Measurements from ENCODE around the gene GALNT9. TPM values are rescaled to one million over a fixed set of nuclear protein-coding genes. Genes with fewer than 3 reads are reported as not detected.

The GALNT9 gene
- total and polyA plus RNA-seq, 7 experiments from 2014 or later = not detected

DNA sequence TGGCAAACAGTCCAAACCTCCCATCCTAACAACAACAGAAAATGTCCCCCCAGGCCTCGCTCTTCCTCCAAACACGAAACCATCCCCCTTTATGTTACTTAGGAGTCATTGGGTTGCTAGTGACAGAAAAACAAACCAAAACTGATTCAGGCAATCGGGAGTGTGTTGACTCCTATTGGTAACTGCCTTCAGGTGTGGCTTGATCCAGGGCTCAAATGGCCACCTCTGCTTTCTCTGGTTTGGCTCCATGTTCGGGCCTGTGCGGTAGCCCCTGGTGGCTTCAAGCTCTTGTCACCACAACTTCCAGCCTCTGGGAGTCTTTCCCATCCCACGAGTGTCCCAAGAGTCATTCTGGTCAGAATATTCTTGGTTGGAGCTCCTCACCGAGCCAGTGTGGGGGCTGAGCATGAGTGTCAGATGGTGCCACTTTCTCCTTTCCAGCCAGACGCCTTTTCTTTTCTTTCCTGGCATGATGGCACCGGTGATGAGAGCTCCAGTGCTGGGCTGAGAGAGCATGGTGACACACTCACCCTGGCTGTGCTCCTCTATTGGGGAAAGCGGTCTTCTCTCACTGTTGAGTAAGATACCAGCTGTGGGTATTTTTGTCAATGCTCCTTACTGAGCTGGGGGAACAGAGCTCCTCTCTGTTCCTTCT lies 146.6 kb downstream of the GALNT9 start:
- H3K4me3 Mint-ChIP-seq = peak overlapping the region in 2 of 10 donors; percentile 27 to 41

DNA sequence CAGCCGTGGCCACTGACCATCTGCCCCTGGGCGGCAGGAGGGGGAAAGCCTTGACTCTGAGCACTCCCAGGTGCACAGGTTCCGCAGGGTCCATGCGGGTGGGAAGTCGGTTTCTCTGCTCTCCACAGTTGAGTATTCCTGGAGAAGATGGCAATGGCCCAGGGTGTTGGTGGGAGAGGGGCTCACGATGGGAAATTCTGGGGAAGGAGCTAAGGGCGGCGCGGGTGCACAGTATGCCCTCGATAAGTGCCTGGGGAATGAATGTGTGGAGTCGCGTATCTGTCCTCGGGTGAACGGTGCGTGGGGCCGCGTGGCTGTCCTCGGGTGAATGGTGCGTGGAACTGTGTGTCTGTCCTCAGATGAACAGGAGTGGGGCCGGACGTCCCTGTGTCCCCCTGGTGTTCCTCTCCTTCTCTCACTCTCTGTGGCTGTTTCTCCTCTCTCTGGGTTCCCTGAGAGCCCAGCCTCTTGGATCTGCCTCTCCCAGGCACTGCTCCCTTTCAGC lies 147.1 kb downstream of the GALNT9 start:
- ATAC-seq (no peak), DNase-seq (no peak)
- Histone ChIP-seq H3K27me3 (ENCODE audit: control insufficient read depth in 2 of 2, insufficient read depth in 2 of 2, low read length in 2 of 2) (no peaks in the 10 kb centered on the region), H3K9me3 (ENCODE audit: control insufficient read depth in 2 of 3, low read length in 3 of 3) (peaks cover 0 to 21% (median 6%) of the 10 kb centered on the region in 3 experiments), H3K4me1 (ENCODE audit: control insufficient read depth in 2 of 2, insufficient read depth in 2 of 2, low read length in 2 of 2) (peaks cover 13 to 36% of the 10 kb centered on the region in 2 donors), H3K36me3 (ENCODE audit: control insufficient read depth in 2 of 3, insufficient read depth in 3 of 3, low read length in 3 of 3) (no peaks in the 10 kb centered on the region), H3K4me3 (ENCODE audit: low read length) (no peak overlapping the region), H3K27ac (ENCODE audit: low read depth, low read length) (no peak overlapping the region)
- H3K36me3 Mint-ChIP-seq = peaks cover 0 to 15% (median 8%) of the 10 kb centered on the region in 5 donors
- POLR2A ChIA-PET = no interaction called here
- peak overlapping the region in 3 of 9 donors; percentile 32 to 59 (median 52) for H3K27ac Mint-ChIP-seq
- intact Hi-C loops (cut with micrococcal nuclease) = no loop called here
- CTCF ChIA-PET = interaction anchor here (0.6 kb wide), 1 partner anchor 102 kb away, joined by 3 read pairs; no protein-coding TSS in a partner anchor
- H3K27me3 Mint-ChIP-seq = peaks cover 0 to 19% (median 0%) of the 10 kb centered on the region in 5 donors
- H3K4me1 Mint-ChIP-seq = peaks cover 18 to 81% (median 53%) of the 10 kb centered on the region in 7 donors
- peaks cover 0 to 36% (median 19%) of the 10 kb centered on the region in 11 donors for H3K9me3 Mint-ChIP-seq
- H3K4me3 Mint-ChIP-seq = peak overlapping the region in 1 of 10 donors; percentile 27

More for the DNA sequence above, 146.6 kb downstream of the GALNT9 start:
- ChIA-PET POLR2A (interaction anchor here (0.6 kb wide), 1 partner anchor 87 kb away, joined by 3 read pairs; no protein-coding TSS in a partner anchor), CTCF (interaction anchor here (0.6 kb wide), 1 partner anchor 102 kb away, joined by 3 read pairs; no protein-coding TSS in a partner anchor)
- H3K27me3 Mint-ChIP-seq = peaks cover 0 to 19% (median 0%) of the 10 kb centered on the region in 5 donors
- H3K9me3 Mint-ChIP-seq = peaks cover 0 to 39% (median 19%) of the 10 kb centered on the region in 11 donors
- Histone ChIP-seq H3K9me3 (ENCODE audit: control insufficient read depth in 2 of 3, low read length in 3 of 3) (peaks cover 0 to 27% (median 6%) of the 10 kb centered on the region in 3 experiments), H3K36me3 (ENCODE audit: control insufficient read depth in 2 of 3, insufficient read depth in 3 of 3, low read length in 3 of 3) (no peaks in the 10 kb centered on the region), H3K4me1 (ENCODE audit: control insufficient read depth in 2 of 2, insufficient read depth in 2 of 2, low read length in 2 of 2) (peaks cover 13 to 37% of the 10 kb centered on the region in 2 donors), H3K27me3 (ENCODE audit: control insufficient read depth in 2 of 2, insufficient read depth in 2 of 2, low read length in 2 of 2) (no peaks in the 10 kb centered on the region), H3K4me3 (ENCODE audit: low read length) (no peak overlapping the region), H3K27ac (ENCODE audit: low read depth, low read length) (no peak overlapping the region)
- no peak for DNase-seq
- intact Hi-C loops (cut with micrococcal nuclease) = no loop called here
- peaks cover 18 to 84% (median 58%) of the 10 kb centered on the region in 7 donors for H3K4me1 Mint-ChIP-seq
- H3K27ac Mint-ChIP-seq = peak overlapping the region in 5 of 9 donors; percentile 14 to 59 (median 28)
- peaks cover 0 to 17% (median 8%) of the 10 kb centered on the region in 5 donors for H3K36me3 Mint-ChIP-seq
- ATAC-seq = no peak

DNA sequence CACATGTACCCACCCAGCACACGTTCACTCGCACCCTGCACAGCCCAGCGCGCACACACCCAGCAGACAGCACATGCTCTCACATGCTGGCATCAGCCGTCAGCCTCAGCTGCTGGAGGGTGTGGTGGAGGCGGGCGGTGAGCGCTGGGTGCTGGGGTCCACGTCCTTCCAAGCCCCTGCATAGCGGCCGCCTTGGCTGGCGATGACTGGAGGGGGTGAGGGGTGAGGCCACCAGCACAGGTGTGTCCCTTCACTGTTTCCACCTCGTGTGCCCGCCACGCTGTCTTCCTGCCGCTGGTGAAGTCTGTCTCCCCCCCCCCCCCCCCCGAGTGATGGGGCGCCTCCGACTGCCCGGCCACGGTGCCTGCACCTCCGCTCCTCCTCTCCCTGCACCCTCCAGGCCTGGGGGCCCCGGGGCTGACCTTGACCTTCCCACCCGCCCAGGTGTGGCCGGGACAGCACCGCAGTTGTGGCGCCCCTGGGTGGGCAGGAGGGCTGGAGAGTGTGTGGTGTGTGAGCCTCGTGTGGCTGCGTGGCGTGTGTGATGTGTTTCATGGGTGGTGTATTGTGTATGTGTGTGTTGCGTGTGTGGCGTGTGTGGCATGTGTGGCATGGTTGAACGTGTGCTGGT lies 147.7 kb downstream of the GALNT9 start:
- Mint-ChIP-seq H3K27ac (peak overlapping the region in 3 of 9 donors; percentile 25 to 67 (median 59)), H3K27me3 (peaks cover 0 to 19% (median 0%) of the 10 kb centered on the region in 5 donors), H3K9me3 (peaks cover 0 to 36% (median 19%) of the 10 kb centered on the region in 11 donors), H3K4me3 (peak overlapping the region in 3 of 10 donors; percentile 19 to 58 (median 27)), H3K4me1 (peaks cover 20 to 77% (median 52%) of the 10 kb centered on the region in 7 donors), H3K36me3 (peaks cover 0 to 15% (median 8%) of the 10 kb centered on the region in 5 donors)
- intact Hi-C loops (cut with micrococcal nuclease) = no loop called here
- H3K4me1 ChIP-seq (ENCODE audit: control insufficient read depth in 2 of 2, insufficient read depth in 2 of 2, low read length in 2 of 2) = peaks cover 13 to 31% of the 10 kb centered on the region in 2 donors
- no peak for ATAC-seq
- H3K36me3 ChIP-seq (ENCODE audit: control insufficient read depth in 2 of 3, insufficient read depth in 3 of 3, low read length in 3 of 3) = no peaks in the 10 kb centered on the region
- CTCF ChIA-PET = interaction anchor here (0.6 kb wide), 1 partner anchor 103 kb away, joined by 3 read pairs; no protein-coding TSS in a partner anchor
- no peak overlapping the region for H3K4me3 ChIP-seq (ENCODE audit: low read length)
- POLR2A ChIA-PET = no interaction called here
- H3K27me3 ChIP-seq (ENCODE audit: control insufficient read depth in 2 of 2, insufficient read depth in 2 of 2, low read length in 2 of 2) = no peaks in the 10 kb centered on the region
- H3K9me3 ChIP-seq (ENCODE audit: control insufficient read depth in 2 of 3, low read length in 3 of 3) = peaks cover 0 to 16% (median 6%) of the 10 kb centered on the region in 3 experiments
- H3K27ac ChIP-seq (ENCODE audit: low read depth, low read length) = no peak overlapping the region
- DNase-seq = no peak

DNA sequence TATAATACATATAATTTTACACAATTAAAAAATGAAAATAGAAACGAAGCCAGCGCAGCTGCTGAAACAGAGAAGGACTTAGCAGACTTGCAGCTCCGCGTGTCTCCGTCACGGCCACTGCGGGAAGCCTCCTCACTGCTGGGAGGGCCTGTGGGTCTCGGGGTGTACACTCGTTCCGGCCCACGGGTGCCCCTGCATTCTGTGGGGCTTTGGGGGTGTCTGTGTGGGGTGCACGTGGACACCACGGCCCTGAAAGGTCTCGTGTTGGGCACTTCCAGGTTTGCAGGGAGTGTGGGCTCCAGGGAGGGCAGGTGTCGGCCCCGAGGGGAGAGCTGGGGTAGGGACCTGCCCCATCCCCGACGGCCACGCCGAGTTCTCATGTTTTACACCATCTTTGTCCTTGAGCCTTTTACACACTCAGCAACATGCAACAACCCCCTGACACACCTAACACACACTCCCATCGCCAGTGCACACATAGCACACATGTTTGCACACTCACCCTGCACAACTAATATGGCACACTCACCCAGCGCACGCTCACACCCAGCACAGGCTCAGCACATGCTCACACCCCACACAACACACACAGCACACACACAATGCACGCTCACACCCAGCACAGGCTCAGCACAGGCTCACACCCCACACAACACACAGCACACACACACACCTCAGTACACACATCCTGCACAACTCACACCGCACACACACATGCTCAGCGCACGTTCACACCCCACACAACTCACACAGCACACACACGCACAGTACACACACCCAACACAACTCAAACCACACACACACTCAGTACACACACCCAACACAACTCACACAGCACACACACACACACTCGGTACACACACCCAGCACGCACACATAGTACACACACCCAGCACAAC lies 148.5 kb downstream of the GALNT9 start:
- intact Hi-C loops (cut with micrococcal nuclease) = no loop called here
- Histone ChIP-seq H3K9me3 (ENCODE audit: control insufficient read depth in 2 of 3, low read length in 3 of 3) (peaks cover 0 to 16% (median 6%) of the 10 kb centered on the region in 3 experiments), H3K4me1 (ENCODE audit: control insufficient read depth in 2 of 2, insufficient read depth in 2 of 2, low read length in 2 of 2) (peaks cover 10 to 23% of the 10 kb centered on the region in 2 donors), H3K36me3 (ENCODE audit: control insufficient read depth in 2 of 3, insufficient read depth in 3 of 3, low read length in 3 of 3) (no peaks in the 10 kb centered on the region), H3K27ac (ENCODE audit: low read depth, low read length) (no peak overlapping the region), H3K27me3 (ENCODE audit: control insufficient read depth in 2 of 2, insufficient read depth in 2 of 2, low read length in 2 of 2) (no peaks in the 10 kb centered on the region), H3K4me3 (ENCODE audit: low read length) (no peak overlapping the region)
- peaks cover 0 to 15% (median 6%) of the 10 kb centered on the region in 5 donors for H3K36me3 Mint-ChIP-seq
- CTCF ChIA-PET = interaction anchor here (0.7 kb wide), 1 partner anchor 199 kb away, joined by 3 read pairs; no protein-coding TSS in a partner anchor
- DNase-seq = no peak
- no peak for ATAC-seq
- H3K9me3 Mint-ChIP-seq = peaks cover 0 to 31% (median 17%) of the 10 kb centered on the region in 11 donors
- POLR2A ChIA-PET = interaction anchor here (3.4 kb wide), 1 partner anchor 8 kb away, joined by 43 read pairs; no protein-coding TSS in a partner anchor
- peak overlapping the region in 2 of 10 donors; percentile 19 to 58 for H3K4me3 Mint-ChIP-seq
- peak overlapping the region in 2 of 9 donors; percentile 25 to 67 for H3K27ac Mint-ChIP-seq
- H3K4me1 Mint-ChIP-seq = peaks cover 20 to 69% (median 44%) of the 10 kb centered on the region in 7 donors
- peaks cover 0 to 18% (median 0%) of the 10 kb centered on the region in 5 donors for H3K27me3 Mint-ChIP-seq

DNA sequence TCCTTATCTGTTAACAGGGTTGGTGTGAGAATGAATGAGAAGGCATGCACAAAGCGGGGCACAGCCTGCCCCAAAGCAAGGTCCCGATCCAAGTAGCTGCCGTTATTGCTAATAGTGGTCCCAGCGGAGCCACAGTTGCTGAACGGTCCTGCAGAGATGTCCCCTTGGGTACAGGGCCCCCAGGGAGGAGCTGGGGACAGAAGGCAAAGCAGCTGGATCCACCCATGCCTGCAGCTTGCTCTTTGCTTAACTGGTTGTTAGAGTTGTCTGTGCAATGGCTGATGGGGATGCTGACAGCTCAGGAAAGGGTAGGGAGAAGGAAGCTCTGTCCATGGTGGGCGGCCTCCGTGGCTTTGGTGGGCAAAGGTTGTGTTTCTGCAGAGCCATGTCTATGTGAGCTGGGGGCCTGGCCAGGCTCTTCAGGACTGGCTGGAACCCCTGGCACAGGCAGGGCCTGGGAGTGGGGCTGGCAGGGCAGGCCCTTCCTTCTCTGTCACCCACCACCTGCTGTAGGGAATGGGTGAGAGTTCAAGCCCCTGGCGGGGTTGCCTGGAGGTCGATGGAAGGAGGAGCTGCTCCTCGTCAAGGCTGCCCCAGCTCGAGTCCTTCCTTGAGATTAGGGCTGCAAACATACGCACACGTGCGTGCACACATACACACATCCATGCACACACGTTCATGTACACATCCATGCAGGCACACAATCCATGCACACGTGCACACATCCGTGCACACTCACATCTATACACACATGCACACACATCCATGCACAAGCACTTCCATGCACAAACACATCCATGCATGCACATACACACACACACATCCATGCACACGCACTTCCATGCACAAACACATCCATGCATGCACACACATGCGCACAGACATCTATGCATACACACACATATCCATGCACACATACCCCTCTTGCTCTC lies 149.7 kb downstream of the GALNT9 start:
- H3K27ac ChIP-seq (ENCODE audit: low read depth, low read length) = peak overlapping the region; percentile 53
- H3K9me3 Mint-ChIP-seq = peaks cover 0 to 21% (median 10%) of the 10 kb centered on the region in 11 donors
- DNase-seq (no peak), ATAC-seq (no peak)
- intact Hi-C loops (cut with micrococcal nuclease) = loop anchor here in 1 of 2 donors (1.0 kb wide), 1 partner anchor 10 kb away; no protein-coding TSS in a partner anchor
- H3K4me3 Mint-ChIP-seq = peak overlapping the region in 8 of 10 donors; percentile 85 to 95 (median 88)
- peak overlapping the region; percentile 90 to 99 (median 94) for H3K27ac Mint-ChIP-seq
- H3K36me3 ChIP-seq (ENCODE audit: control insufficient read depth in 2 of 3, insufficient read depth in 3 of 3, low read length in 3 of 3) = no peaks in the 10 kb centered on the region
- H3K27me3 Mint-ChIP-seq = peaks cover 0 to 15% (median 0%) of the 10 kb centered on the region in 5 donors
- peaks cover 0 to 15% (median 0%) of the 10 kb centered on the region in 5 donors for H3K36me3 Mint-ChIP-seq
- no peaks in the 10 kb centered on the region for H3K27me3 ChIP-seq (ENCODE audit: control insufficient read depth in 2 of 2, insufficient read depth in 2 of 2, low read length in 2 of 2)
- CTCF ChIA-PET = interaction anchor here (1.0 to 1.3 kb wide), 2 partner anchors 24 to 39 kb away, joined by 4 to 6 read pairs; no protein-coding TSS in a partner anchor
- POLR2A ChIA-PET = interaction anchor here (0.6 to 3.4 kb wide), 5 partner anchors 9 to 359 kb away, joined by 3 to 43 read pairs (median 4); no protein-coding TSS in a partner anchor
- H3K9me3 ChIP-seq (ENCODE audit: control insufficient read depth in 2 of 3, low read length in 3 of 3) = peaks cover 0 to 16% (median 6%) of the 10 kb centered on the region in 3 experiments
- peaks cover 3 to 17% of the 10 kb centered on the region in 2 donors for H3K4me1 ChIP-seq (ENCODE audit: control insufficient read depth in 2 of 2, insufficient read depth in 2 of 2, low read length in 2 of 2)
- peaks cover 19 to 62% (median 38%) of the 10 kb centered on the region in 7 donors for H3K4me1 Mint-ChIP-seq
- H3K4me3 ChIP-seq (ENCODE audit: low read length) = no peak overlapping the region

All from naive thymus-derived CD4-positive, alpha-beta T cell (primary cell).